HCEC 1CT (cell line): ENCODE results near the gene NELFE.

ENCODE experiments used
- DNase-seq: peaks from one replicate; pipeline ENCODE4 v3.0.0-alpha.2; 2017

NELFE gene

DNA sequence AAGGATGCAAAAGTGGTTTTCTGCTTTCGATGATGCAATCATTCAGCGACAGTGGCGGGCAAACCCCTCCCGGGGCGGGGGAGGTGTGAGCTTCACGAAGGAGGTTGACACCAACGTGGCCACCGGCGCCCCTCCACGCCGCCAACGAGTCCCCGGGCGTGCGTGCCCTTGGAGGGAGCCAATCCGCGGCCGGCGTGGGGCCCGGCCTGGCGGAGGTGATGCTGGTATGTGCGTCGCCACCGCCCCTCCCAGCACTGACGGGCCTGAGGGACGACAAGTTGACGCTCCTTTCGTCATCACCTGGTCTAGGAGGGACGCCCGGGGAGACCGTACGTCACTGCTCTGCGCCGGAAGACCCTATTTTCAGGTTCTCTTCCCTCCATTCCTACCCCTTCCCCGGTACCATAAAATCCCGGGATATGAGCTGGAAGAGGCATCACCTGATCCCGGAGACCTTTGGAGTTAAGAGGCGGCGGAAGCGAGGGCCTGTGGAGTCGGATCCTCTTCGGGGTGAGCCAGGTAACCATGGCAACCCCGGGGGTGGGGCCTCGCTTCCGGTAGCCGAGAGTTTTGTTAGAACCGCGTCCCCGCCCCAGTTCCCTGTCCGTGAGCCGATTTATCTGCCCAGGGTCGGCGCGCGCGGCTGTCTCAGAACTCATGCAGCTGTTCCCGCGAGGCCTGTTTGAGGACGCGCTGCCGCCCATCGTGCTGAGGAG, 13.4 kb upstream of the NELFE start, which contains the start of gene DXO:
TSS of gene DXO (minus strand) at position 146 of the 716 bp plus-strand sequence. CDS start 463 bp downstream, outside the sequence.
- peak; percentile 97 for DNase-seq

DNA sequence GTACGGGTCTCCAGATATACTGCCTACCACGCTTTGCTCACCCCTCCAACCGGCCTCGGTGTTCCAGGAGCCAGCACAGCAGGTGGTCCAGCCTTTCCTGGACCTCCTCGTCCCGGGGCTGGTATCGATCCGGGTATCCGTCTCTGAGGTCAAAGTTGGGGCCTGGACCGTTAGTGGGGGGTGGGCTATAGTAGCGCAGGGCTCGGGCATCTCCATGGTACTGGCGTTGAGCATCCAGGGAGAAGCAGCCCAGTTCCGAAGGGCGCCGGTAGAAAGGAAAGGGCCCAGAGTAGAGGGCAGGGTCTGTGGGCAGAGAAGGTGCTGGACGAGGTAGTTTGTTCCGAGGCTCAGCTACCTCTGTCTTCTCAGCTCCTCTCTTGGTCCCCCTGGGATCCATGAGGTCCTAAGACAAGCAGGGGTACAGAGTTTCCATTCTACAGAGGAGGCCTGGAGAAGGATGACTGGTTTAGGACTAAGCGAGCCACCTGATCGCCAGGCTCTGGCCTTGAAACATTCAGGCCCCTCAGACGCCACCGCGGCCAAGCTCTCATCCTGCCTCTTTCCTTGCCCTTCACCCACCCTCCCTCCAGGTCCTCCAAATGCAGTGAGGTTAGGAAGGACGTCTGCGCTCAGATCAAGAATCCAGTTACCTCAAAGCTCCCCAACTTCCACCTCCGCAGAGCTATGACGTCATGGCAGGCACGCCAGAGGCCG, 12.7 kb upstream of the NELFE start:
- no peak for DNase-seq

DNA sequence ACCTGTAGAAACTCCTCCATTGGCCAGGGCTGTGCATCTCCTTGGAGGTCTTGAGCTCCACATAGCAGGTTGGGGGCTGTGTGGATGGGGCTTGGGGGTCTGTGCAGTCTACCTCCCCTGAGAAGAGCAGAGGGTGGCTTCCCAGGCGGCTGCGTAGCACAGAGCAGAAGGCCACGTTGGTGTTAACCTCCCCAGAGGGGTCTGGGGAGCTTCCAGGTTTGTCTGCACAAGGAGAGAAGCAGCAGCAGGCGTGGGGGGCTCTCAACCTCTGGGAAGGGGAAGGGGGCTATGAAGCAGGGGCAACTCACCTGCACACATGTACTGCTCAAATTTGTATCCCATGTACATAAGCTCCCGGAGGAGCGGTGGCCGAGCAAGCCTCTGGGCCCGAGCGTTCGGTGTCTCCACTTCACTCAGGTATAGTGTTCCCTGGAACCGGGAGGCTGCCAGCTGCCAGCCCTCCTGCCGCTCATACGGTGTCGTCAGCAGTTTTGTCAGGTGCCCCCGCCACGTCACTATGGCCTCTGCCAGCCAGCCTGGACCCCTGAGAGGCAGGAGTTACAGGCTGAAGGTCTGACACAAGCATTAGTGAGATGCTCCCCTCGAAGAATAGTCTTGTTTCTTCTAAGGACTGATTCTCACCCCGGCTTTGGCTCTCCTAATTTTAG, 12.0 kb upstream of the NELFE start:
- no peak for DNase-seq

DNA sequence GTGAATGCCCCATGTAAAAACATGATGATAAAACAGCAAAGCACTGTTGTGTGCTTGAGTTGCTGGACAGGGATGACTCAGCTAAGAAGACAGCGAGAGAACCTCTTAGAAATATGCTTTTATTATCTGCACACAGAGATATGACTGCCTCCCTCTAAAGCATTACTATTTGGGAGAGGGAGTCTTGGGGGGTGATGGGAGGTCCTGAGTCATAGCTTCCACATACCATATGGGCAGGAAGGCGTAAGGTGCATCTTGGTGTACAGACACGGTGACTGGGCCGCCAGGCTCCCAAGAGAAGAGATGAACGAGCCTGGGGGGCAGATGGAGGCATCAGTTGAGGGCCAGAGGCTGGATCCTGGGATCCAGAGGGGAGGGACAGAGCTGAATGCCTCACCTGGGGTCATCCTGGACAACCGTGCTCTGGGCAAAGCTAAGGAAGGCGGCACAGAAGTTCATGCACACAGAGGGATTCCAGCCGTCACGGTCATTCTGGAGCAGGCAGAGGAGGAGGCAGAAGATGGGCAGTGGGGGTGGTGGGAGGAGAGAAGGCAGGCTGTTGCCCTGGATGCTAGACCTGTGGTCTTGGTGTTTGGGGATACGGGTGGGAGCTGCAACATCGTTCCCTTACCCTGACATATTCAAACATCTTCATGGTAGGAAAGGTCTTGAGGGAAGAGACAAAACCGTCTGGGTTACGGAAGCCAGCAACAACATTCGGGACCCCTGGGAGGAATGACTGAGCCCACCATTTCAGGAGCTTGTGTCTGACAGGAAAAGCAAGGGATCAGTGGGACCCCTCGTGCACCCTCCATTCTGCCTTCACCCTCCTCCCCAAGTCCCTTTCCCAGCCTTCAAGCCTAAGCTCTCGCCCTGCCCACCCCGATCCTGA, 11.2 kb upstream of the NELFE start:
- no peak for DNase-seq

DNA sequence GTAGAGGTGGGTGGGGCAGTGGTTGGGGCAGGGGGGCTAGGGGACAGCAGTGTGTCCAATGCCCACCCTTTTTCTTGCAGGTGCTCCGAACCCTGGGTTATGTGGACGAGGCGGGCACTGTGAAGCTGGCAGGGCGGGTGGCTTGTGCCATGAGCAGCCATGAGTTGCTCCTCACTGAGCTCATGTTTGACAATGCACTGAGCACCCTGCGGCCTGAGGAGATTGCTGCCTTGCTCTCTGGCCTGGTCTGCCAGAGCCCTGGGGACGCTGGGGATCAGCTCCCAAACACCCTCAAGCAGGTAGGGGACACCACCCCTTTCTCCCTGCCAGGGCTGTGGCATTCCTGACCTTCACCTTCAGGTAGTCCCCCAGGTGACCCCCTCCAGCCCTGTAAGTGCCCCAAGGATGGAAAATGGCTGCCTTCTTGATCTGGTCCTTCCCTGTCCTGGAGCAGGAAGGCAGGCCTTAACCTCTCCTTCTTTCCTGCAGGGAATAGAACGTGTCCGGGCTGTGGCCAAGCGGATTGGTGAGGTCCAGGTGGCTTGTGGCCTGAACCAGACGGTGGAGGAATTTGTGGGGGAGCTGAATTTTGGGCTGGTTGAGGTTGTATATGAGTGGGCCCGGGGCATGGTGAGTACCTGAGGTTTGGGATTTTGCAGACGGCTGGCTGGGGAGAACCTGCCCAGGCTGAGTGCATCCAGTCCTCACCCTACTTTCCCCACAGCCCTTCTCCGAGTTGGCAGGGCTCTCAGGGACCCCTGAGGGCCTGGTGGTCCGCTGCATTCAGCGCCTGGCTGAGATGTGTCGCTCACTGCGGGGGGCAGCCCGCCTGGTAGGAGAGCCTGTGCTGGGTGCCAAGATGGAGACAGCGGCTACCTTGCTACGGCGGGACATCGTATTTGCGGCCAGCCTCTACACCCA, 10.3 kb upstream of the NELFE start:
- DNase-seq, result no peak

DNA sequence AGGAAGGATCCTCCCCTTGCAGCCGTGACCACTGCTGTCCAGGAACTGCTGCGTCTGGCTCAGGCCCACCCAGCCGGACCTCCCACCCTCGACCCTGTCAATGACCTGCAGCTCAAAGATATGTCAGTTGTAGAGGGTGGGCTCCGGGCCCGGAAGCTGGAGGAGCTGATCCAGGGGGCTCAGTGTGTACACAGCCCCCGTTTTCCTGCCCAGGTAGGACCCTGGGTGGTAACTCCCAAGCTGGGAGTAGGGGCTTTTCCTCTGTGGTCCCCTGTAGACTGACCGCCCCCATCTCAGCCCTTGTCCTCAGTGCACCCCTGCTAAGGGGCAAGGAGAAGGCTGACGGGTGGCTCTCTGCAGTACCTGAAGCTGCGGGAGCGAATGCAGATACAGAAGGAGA, 9.6 kb upstream of the NELFE start:
- DNase-seq, result no peak

DNA sequence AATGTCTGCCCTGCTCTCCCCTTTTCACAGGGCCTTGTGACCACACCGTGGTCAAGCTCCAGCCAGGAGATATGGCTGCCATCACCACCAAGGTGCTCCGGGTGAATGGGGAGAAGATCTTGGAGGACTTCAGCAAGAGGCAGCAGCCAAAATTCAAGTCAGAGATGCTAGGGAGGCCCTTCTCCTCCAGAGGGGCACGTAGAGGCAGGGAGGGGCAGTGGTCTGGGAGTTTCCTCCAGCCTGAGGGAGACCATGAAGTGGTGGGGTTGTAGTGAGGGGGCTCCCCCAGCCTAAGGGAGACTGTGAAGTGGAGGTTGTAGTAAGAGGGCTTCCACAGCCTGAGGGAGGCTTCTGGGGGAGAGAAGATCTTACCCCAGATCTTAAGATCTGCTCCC, 9.2 kb upstream of the NELFE start:
- no peak for DNase-seq

DNA sequence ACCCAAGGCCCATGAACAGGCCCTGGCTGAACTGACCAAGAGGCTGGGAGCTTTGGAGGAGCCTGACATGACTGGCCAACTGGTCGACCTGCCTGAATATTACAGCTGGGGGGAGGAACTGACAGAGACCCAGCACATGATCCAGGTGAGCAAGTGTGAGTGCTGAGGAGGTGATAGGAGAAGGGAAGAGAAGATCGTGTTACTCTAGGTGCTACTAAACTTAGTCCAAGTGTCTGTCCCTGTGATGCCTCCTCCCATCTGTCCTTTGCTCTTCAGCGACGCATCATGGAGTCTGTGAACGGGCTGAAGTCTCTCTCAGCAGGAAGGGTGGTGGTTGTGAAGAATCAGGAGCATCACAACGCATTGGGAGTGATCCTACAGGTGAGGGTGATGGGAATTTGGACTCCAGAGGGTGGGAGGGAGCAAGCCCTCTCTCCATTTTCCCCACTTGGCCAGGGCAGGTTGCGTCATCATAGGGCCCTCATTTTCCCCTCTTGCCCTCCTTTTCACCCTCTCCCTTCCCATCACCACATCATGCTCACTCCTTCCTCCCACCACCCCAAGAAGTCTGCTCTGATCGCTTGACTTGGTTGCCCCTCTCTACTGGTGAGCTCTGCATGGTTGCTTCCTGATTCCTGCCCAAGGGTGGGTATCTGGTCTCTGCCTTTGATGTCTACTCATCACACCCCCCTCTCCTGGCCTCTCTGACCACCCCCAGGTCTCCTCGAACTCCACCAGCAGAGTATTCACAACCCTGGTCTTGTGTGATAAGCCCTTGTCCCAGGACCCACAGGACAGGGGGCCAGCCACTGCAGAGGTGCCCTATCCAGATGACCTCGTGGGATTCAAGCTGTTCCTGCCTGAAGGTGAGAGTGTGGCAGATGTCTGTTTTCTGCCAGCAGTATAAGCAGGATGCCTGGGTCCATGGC, 8.5 kb upstream of the NELFE start:
- no peak for DNase-seq

DNA sequence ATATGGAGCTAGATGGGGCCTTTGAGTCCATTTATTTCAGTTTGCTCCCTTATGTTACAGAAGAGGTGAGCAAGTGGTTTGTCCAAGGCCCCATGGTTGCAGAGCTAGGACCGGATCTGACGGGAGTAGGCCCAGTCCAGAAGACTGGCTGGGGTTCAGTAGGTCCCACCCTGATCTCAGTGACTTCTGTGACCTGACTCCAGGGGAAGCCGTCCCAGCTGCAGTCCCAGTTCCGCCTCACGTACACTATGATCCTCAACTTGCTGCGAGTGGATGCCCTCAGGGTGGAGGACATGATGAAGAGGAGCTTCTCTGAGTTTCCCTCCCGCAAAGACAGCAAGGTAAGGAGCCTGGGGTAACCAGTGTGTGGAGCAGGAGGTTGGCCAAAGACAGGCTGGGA, 7.7 kb upstream of the NELFE start:
- no peak for DNase-seq

DNA sequence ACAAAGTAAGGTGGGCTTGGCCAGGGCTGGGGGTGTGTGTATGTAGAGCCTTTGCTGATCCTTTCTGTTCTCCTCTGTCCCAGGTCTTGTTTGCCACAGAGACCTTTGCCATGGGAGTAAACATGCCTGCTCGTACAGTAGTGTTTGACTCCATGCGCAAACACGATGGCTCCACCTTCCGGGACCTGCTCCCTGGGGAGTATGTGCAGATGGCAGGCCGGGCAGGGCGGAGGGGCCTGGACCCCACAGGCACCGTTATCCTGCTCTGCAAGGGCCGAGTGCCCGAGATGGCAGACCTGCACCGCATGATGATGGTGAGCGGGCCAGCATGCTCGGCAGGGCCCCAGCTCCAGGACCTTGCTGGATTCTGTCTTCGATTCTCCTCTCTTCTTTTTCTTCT, 6.9 kb upstream of the NELFE start:
- no peak for DNase-seq

DNA sequence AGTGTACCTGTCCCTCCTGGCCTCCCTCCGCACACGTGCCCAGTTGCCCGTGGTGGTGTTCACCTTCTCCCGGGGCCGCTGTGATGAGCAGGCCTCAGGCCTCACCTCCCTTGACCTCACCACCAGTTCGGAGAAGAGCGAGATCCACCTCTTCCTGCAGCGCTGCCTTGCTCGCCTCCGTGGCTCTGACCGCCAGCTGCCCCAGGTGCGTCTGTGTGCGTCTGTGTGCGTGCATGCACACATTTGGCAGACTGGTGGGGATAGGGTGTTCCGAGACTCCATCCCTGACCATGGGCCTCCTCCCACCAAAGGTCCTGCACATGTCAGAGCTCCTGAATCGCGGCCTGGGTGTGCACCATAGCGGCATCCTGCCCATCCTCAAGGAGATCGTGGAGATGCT, 5.2 kb upstream of the NELFE start:
- DNase-seq, result no peak

DNA sequence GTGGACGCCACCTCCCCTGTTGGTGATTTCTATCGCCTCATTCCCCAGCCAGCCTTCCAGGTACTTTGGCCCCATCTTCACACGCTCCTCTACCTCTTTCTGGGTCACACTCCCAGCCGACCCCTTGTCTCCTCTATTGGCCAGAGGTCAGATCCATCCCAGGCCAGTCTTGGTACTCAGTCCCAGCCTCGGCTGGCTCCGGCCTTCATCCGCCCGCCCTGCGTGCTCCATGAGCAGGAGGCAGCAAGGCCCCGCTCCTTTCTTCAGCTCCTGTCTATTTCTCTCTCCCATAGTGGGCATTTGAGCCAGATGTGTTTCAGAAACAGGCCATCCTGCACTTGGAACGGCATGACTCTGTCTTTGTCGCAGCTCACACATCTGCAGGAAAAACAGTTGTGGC, 2.8 kb upstream of the NELFE start:
- no peak for DNase-seq

DNA sequence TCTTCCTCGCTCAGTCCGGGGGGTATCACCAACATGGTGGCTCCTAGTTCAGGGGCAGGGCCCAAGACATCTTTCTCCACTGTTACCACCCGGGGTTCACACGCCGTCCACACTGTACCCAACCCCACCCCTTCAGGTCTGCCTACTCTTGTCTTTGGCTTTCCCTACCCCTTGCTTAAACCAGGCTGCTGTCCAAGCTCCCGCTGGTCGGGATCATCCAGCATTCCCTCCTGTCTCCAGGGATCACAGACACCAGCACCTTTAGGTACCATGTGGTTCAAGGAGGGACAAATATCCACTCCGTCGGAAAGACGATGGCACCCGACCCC, 395 bp downstream of the NELFE start:
- no peak for DNase-seq

DNA sequence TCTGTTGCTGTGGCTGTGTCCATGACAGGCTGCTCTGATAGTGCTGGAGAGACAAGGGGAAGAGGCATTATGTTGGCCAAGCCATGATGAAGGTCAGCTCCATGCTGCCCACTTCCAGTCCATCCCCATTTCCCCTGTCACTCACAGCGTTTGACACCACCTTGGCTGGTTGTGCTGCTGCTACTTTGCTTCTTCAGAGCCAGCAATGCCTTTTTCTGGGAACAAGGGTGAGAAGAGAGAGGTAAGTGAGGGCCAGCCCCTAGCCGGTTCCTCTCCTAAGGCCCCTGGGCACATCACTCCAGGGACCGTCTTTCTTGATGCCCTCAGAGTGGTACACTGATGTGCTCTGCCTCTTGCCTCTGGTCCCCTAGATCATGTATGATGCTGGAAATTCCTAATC, 2.0 kb downstream of the NELFE start:
- DNase-seq, result no peak

DNA sequence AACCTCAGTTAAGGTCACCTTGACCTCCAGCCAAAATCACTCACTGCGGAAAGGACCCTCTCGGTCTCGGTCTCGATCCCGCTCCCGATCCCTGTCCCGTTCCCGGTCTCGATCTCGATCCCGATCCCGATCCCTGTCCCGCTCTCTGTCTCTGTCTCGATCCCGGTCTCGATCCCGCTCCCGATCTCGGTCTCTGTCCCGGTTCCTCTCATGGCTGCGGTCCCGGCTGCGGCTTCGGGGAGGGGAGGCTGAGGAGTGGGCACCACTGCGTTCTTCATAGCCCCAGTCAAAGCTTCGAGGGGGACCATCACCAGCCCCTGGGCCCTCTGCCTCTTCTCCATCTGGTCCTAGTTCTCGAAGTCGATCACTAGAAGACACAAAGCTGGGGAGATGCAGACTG, 4.3 kb downstream of the NELFE start:
- no peak for DNase-seq

DNA sequence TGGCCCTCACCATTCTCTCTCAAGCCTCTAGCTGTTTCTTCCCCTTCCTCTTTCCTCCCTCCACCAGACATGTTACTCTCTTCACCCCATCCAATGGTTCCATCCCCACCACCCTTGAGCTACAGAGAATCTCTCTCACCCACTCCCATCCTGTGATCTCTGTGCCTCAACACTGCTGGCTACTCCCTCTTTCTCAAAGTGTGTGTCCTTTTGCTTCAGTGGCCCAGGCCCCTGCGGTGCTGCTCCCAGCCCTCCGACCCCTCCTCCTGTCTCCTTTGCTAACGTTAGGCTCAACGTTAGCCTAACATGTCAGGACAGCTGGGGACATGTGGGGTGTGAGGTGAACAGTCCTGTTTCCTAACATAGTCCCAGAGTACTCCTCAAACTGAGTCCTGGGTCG, 5.9 kb downstream of the NELFE start:
- DNase-seq, result no peak

DNA sequence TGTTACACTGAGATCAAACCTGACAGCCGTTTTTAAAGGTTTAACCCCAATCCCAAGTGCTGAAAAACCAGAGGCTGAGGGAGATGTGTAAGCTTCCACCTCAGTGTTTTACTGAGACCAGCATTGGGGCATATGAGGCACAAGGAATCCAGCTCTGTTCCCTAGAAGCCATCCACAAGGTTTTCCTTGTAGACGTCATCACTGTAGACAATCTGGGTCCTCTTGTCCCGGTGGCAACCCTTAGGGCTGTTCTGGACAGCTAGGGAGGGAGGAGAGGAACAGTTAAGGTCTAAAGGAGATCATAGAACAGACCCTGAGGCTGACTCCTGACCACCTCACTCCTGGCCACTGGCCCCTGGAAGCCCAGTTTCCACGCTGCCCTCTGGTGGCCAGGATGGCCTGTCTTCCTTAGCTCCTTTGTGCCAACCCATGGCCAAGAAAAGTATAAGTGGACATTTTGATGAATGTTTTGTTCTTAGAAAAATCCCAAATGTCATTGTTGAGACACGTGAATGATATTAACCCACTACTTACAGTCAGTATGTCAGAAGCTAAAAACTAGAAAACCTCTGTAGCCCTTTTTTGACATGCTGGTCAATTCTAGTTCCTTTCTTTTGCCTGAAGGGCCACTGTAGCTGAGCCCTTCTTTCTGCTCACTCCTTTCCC, 6.5 kb downstream of the NELFE start:
- DNase-seq, result peak; percentile 57

DNA sequence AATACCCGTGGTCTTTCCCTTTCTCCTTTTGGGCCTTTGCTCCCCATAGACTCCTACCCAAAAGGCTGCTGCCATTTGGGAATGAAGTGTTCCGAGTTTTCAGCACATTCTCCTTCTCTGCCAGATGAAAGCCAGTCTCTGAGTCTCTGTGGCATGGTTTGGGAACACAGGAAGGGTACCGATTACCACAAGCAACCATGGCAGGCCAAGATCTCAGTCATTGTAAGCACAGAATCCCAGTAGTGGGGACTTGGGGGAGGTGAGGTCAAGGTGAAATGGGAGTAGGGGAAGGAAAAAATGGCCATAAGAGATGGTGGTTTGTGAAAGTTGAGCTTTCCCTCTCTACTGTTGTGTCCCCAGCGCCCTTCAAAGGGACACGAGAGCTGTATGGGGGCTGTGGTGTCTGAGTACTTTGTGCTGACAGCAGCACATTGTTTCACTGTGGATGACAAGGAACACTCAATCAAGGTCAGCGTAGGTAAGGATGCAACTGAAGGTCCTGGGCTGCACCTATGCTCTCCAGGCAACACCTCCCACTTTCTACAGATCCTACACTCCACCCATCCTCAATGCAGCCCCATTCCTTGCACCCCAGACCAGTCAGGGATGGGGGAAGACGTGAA, 8.7 kb downstream of the NELFE start:
- no peak for DNase-seq

DNA sequence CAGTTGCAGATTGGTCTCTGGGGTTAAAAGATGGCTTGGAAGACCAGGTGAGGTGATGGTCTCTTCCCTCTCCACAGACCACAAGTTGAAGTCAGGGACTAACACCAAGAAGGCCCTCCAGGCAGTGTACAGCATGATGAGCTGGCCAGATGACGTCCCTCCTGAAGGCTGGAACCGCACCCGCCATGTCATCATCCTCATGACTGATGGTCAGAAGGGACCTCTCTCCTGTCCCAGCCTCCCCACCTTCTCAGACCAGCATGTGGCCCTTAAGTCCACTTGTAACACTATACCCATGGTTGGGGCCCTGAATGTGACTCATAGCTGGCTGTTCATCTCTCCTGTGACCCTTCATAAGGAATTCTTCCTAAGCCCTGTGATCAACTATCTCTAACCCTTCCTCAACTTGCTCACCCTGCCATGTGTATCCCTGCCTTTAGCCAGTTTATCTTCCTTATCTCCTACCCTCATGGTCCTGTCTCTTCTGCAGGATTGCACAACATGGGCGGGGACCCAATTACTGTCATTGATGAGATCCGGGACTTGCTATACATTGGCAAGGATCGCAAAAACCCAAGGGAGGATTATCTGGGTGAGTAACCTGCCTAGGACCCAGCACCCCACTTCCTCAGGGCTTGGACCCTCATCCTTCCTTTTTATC, 9.9 kb downstream of the NELFE start:
- DNase-seq, result peak; percentile 55
